AG10803 (cell line): ENCODE data around the gene CCDC85B.
"Not testable (repeated sequence)": the region's sequence is repeated elsewhere in the genome, so short reads cannot be mapped to it uniquely, and the experiment has no call there.

Experiments
- DNase-seq: peaks from one replicate; pipeline ENCODE4 v3.0.0; 2010; ENCODE audit warnings: low read depth
- H3K4me3 ChIP-seq: 2 replicates; pipeline ENCODE4 v1.5.1; 2011; ENCODE audit warnings: mild to moderate bottlenecking, low read length, control low read depth
- TF ChIP-seq, protein P1 (sequence below): conservative IDR thresholded peaks from 2 replicates; pipeline ENCODE4 v1.5.1; 2011; ENCODE audit warnings: mild to moderate bottlenecking, low read length, control low read depth, inconsistent platforms

CCDC85B gene

DNA sequence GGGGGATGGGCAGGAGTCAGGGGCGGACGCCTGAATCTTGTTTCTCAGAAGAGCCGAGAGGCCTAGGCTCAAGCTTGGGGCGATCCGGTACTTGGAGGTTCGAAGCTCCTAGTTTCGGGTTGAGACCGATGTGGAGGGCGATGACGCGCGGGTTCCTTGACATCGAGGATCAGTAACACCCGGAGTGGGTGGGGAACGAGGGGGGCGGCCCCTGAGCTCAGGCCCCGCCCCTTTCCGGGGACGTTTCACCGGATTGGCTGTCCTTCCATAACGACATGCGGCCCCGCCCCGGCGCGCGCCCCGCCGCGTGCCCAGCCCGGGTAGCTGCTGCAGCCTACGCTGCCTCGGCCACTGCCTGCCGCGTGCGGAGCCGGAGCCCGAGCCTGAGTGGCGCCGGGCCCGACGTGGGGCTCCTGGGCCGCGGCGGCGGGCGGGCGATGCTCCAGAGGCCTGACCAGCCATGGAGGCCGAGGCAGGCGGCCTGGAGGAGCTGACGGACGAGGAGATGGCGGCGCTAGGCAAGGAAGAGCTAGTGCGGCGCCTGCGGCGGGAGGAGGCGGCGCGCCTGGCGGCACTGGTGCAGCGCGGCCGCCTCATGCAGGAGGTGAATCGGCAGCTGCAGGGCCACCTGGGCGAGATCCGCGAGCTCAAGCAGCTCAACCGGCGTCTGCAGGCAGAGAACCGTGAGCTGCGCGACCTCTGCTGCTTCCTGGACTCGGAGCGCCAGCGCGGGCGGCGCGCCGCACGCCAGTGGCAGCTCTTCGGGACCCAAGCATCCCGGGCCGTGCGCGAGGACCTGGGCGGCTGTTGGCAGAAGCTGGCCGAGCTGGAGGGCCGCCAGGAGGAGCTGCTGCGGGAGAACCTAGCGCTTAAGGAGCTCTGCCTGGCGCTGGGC is at the start of gene CCDC85B:
Gene CCDC85B (plus strand): TSS at position 350 of the 895 bp plus-strand sequence. CDS start 111 bp downstream, at position 461.
- peak within 1 kb of the TSS; percentile 75 for H3K4me3 ChIP-seq
- TF ChIP-seq, protein P1, sequence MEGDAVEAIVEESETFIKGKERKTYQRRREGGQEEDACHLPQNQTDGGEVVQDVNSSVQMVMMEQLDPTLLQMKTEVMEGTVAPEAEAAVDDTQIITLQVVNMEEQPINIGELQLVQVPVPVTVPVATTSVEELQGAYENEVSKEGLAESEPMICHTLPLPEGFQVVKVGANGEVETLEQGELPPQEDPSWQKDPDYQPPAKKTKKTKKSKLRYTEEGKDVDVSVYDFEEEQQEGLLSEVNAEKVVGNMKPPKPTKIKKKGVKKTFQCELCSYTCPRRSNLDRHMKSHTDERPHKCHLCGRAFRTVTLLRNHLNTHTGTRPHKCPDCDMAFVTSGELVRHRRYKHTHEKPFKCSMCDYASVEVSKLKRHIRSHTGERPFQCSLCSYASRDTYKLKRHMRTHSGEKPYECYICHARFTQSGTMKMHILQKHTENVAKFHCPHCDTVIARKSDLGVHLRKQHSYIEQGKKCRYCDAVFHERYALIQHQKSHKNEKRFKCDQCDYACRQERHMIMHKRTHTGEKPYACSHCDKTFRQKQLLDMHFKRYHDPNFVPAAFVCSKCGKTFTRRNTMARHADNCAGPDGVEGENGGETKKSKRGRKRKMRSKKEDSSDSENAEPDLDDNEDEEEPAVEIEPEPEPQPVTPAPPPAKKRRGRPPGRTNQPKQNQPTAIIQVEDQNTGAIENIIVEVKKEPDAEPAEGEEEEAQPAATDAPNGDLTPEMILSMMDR: no peak; the same call in 1 of the 2 replicates
- DNase-seq: peak; percentile 96

DNA sequence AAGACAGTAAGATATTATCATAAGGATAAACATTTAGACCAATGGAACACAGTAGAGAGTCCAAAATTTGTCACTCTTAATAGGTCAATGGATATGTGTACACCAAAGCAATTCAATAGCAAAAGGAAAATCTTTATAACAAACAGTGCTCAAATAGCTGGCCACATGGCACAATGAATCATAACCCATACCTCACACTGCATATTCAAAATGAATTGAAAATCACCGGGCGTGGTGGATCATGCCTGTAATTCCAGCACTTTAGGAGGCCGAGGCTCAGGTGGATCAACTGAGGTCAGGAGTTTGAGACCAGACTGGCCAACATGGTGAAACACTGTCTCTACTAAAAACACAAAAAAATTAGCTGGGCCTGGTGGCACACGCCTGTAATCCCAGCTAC is 48.3 kb upstream of the CCDC85B start:
- H3K4me3 ChIP-seq: no peak overlapping the region
- DNase-seq: no peak
- TF ChIP-seq, protein P1: no peak

DNA sequence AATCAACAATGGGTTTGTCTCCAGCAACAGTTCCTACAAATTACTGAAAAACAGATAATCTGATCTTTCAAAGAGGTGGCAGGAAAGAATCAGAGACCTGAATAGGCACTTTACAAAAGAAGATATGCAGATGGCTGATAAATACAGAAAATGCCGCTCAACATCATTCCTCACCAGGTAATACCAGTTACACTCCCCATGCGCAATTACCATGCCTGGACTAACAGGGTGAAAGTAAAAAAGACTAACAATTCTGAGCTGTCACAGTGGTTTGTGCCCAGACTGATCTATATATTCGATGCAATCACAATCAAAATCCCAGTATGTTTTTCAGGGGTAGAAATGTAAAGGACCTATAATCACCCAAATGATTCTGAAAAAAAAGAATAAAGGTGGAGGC is 46.7 kb upstream of the CCDC85B start:
- TF ChIP-seq, protein P1: no peak
- no peak for DNase-seq
- no peak overlapping the region for H3K4me3 ChIP-seq

DNA sequence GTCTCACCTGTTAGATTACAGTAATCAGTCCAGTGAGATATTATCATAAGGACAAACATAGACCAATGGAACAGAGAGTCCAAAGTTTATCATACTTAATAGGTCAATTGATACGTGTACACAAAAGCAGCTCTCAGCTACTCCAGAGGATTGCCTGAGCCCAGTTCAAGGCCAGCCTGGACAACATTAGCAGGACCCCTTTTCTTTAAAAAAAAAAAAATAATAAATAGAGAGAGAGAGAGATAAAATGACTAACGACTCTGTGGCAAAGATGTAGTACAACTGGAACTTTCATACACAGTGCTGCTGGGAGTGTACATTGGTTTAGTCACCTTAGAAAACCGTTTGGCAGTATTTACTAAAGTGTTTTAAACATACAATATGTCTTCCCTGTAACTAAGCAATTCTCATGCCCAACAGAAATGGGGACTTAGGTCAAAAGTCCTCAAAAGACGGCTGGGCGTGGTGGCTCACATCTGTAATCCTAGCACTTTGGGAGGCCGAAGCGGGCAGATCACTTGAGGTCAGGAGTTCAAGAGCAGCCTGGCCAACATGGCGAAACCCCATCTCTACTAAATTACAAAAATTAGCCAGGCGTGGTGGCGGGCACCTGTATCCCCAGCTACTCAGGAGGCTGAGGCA is 46.1 kb upstream of the CCDC85B start:
- DNase-seq: no peak
- TF ChIP-seq, protein P1: no peak
- no peak overlapping the region for H3K4me3 ChIP-seq

DNA sequence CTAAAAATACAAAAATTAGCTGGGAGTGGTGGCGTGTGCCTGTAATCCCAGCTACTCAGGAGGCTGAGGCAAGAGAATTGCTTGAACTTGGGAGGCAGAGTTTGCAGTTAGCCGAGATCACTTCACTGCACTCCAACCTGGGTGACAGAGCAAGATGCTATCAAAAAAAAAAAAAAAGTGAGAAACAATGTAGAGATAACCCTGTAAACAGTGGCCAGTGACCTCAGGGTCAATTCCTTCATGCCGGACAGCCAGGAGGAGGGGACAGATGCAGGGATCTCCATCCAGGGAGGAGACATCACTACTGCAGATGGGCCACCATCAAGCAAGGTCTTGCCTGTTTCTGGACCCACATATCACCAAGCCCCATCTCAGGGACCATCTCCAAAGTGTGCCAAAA is 42.7 kb upstream of the CCDC85B start:
- no peak overlapping the region for H3K4me3 ChIP-seq
- TF ChIP-seq, protein P1: no peak
- DNase-seq: no peak

DNA sequence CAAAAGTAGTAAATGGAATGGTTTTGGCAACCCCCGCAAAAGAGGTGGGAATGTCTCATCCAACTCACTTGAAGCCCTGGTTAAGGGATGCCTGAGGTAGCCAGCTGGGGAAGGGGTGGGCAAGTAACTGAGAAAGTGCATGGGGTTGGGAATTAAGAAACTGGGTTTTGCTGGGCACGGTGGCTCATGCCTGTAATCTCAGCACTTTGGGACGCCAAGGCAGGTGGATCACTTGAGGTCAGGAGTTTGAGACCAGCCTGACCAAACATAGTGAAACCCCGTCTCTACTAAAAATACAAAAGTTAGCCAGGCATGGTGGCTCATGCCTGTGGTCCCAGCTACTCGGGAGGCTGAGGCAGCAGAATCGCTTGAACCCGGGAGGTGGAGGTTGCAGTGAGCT is 41.8 kb upstream of the CCDC85B start:
- H3K4me3 ChIP-seq, DNase-seq: not testable (repeated sequence)

DNA sequence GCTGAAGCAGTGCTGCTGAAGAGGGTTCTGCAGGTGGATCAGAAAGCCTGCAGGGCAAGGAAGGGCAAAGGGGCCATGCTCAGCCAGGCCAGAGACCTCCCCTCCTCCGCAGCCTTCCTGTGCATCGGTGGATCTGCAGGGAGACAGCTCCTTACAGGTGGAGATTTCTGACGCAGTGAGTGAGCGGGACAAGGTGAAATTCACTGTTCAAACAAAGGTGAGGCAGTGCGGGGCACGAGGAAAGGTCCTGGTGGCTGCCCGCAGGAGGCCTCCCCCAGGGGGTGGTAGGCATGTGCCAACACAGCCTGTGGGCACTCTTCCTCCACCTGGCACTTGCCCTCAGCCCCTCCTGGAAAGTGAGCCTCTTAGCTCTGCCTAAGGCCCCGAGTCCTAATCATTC is 41.1 kb upstream of the CCDC85B start:
- TF ChIP-seq, protein P1: no peak
- H3K4me3 ChIP-seq: no peak overlapping the region
- no peak for DNase-seq
